Right lobe of liver (tissue), 6 donors: Measurements from ENCODE around the gene RFFL. TPM values are rescaled to one million over a fixed set of nuclear protein-coding genes. Genes with fewer than 3 reads are reported as not detected.

Experiments used
- ATAC-seq, 4 donors: fragments of 200-7000 bp; cut with Tn5 transposase; one replicate each; pipeline ENCODE4 v1.9.1; 2020; ENCODE audit warnings: mild to moderate bottlenecking in 4 of 4, moderate library complexity in 4 of 4
- DNase-seq, 3 donors: peaks; one replicate each; pipeline ENCODE4 v3.0.0-alpha.2; 2020
- H3K27ac ChIP-seq, 3 donors: fragments of 200-600 bp; one replicate each; pipeline ENCODE4 v1.8.0; 2022
- H3K27me3 ChIP-seq, 2 donors: fragments of 200-600 bp; one replicate each; pipeline ENCODE4 v1.8.0; 2022
- H3K36me3 ChIP-seq, 4 donors: fragments of 200-600 bp; sonication (generic) in 1 of 4; one replicate each; pipeline versions ENCODE4 v1.5.1 to v1.8.0; 2017 to 2022; ENCODE audit warnings: control low read depth in 1 of 4
- H3K4me1 ChIP-seq, 4 donors: fragments of 200-600 bp; sonication (generic) in 1 of 4; one replicate each; pipeline versions ENCODE4 v1.5.1 to v1.8.0; 2017 to 2022; ENCODE audit warnings: control low read depth in 1 of 4
- H3K4me3 ChIP-seq, 3 donors: fragments of 200-600 bp; one replicate each; pipeline ENCODE4 v1.8.0; 2022
- H3K9me3 ChIP-seq, 4 donors: fragments of 200-600 bp; sonication (generic) in 1 of 4; one replicate each; pipeline versions ENCODE4 v1.5.1 to v1.8.0; 2017 to 2022; ENCODE audit warnings: control low read depth in 1 of 4
- CTCF ChIP-seq, 4 donors: fragments of 200-600 bp in 3 of 4; fragments of 450-650 bp in 1 of 4; IDR thresholded peaks; one replicate each; pipeline versions ENCODE4 v1.5.1 to v1.8.0; 2016 to 2022; ENCODE audit warnings: antibody characterized with exemption in 4 of 4, mild to moderate bottlenecking in 2 of 4
- POLR2A ChIP-seq: fragments of 450-650 bp; IDR thresholded peaks from one replicate; pipeline ENCODE4 v1.6.1; 2017; ENCODE audit warnings: antibody characterized with exemption, mild to moderate bottlenecking
- WGBS: methylation state at CpG from one replicate; pipeline ENCODE4 v1.1.6; 2018; ENCODE audit warnings: low coverage, low lambda C conversion rate; ENCODE audit not compliant: insufficient coverage; ENCODE audit errors: missing lambda C conversion rate; 5-methylcytosine and 5-hydroxymethylcytosine counted together
- intact Hi-C, 2 donors: fragments of 100-400 bp; cut with DNase I; formaldehyde crosslinking; loops; one replicate each; pipeline versions ENCODE4 v1.11.2 to v1.14.1; 2022
- total RNA-seq, 6 experiments: library from RNA; depleted of rRNA in 2 of 6; stranded (reverse); fragments of >200 nt in 2 of 6; fragmentation: NEBNext Ultra II Directional in 3 of 6; extraction: Animal tissue kit (Norgen Biotek cat#: 25700) in 3 of 6; gene quantifications; one replicate each; pipeline versions ENCODE4 v1.1.0 to v1.2.4, GENCODE V29; 2016 to 2023
- donor health status: DM: no; HTN: yes; CAD: no.
- donor health status: DM: no; HTN: no; CAD: no.
- donor health status: DM: no; HTN: no; CAD: no.
- donor health status: DM: no; HTN: yes; CAD: no.
- donor health status: DM: no; HTN: yes; CAD: no.

RFFL gene
- total RNA-seq, 6 experiments from 2014 or later = 29.0 to 39.0 (median 34.1) TPM

- H3K27ac ChIP-seq = no peak overlapping the region
- WGBS = 75% methylated on average over 6 of the region's 6 CpGs
- DNase-seq = no peak
Observed at GRCh38 chr17:34990921-34991365, 72.6 kb downstream of the RFFL start.

GRCh38 chr17:34989473-34989872 lies 74.0 kb downstream of the RFFL start:
- 65% methylated on average over 7 of the region's 10 CpGs for whole genome bisulfite sequencing
- intact Hi-C loops = no loop called here
- no peak overlapping the region for H3K27ac ChIP-seq
- DNase-seq (no peak), ATAC-seq (peak in 1 of 4 donors; percentile 26)
- no peak overlapping the region for H3K4me3 ChIP-seq
- TF ChIP-seq CTCF (IDR thresholded peaks at IDR 0.05) (no peak), POLR2A (no peak)
- no peaks in the 10 kb centered on the region for H3K9me3 ChIP-seq
- H3K4me1 ChIP-seq = no peaks in the 10 kb centered on the region
- H3K27me3 ChIP-seq = no peaks in the 10 kb centered on the region
- peaks cover 0 to 58% (median 11%) of the 10 kb centered on the region in 4 donors for H3K36me3 ChIP-seq

More at GRCh38 chr17:34990921-34991365, 72.6 kb downstream of the RFFL start:
- no peak for TF ChIP-seq POLR2A
- no peak for TF ChIP-seq CTCF (IDR thresholded peaks at IDR 0.05)
- Histone ChIP-seq H3K9me3 (no peaks in the 10 kb centered on the region), H3K36me3 (peaks cover 0 to 61% (median 14%) of the 10 kb centered on the region in 4 donors), H3K4me3 (no peak overlapping the region), H3K4me1 (no peaks in the 10 kb centered on the region), H3K27me3 (no peaks in the 10 kb centered on the region)
- intact Hi-C loops = loop anchor here (10.0 kb wide), 2 partner anchors 104 to 124 kb away; partner anchors contain the start of gene RAD51D (in 1 of the 2)
- no peak for ATAC-seq

GRCh38 chr17:34988644-34989043 lies 74.9 kb downstream of the RFFL start:
- TF ChIP-seq CTCF (IDR thresholded peaks at IDR 0.05) = no peak
- no peak for TF ChIP-seq POLR2A
- ATAC-seq (no peak), DNase-seq (no peak)
- 63% methylated on average over 1 of the region's 2 CpGs for WGBS
- Histone ChIP-seq H3K36me3 (peaks cover 0 to 49% (median 11%) of the 10 kb centered on the region in 4 donors), H3K9me3 (no peaks in the 10 kb centered on the region), H3K27me3 (no peaks in the 10 kb centered on the region), H3K4me3 (no peak overlapping the region), H3K4me1 (no peaks in the 10 kb centered on the region), H3K27ac (no peak overlapping the region)
- intact Hi-C loops = no loop called here

- no peak for ATAC-seq
- WGBS = 85% methylated on average over 2 of the region's 2 CpGs
- DNase-seq = no peak
- TF ChIP-seq POLR2A = no peak
- TF ChIP-seq CTCF (IDR thresholded peaks at IDR 0.05) = no peak
- H3K27me3 ChIP-seq = no peaks in the 10 kb centered on the region
- peaks cover 0 to 38% (median 6%) of the 10 kb centered on the region in 4 donors for H3K36me3 ChIP-seq
- no peaks in the 10 kb centered on the region for H3K4me1 ChIP-seq
- H3K4me3 ChIP-seq = no peak overlapping the region
- H3K27ac ChIP-seq = no peak overlapping the region
- intact Hi-C loops = no loop called here
- no peaks in the 10 kb centered on the region for H3K9me3 ChIP-seq
Observed at GRCh38 chr17:34987232-34987631, 76.3 kb downstream of the RFFL start.
